Measurements from ENCODE around the gene CHL1.

Gene CHL1

GRCh38 chr3:278300-279064, 81.9 kb downstream of the CHL1 start:
- peak; percentile 54 for DNase-seq
- Mint-ChIP-seq H3K4me1 (peaks cover 18 to 61% of the 10 kb centered on the region in 2 donors), H3K27ac (peak overlapping the region; percentile 95), H3K36me3 (peaks cover 0 to 2% of the 10 kb centered on the region in 2 donors), H3K4me3 (peak overlapping the region; percentile 23 to 65), H3K9me3 (peaks cover 4 to 6% of the 10 kb centered on the region in 2 donors), H3K27me3 (no peaks in the 10 kb centered on the region)
- peak; percentile 90 for ATAC-seq (replicated peaks)

DNA sequence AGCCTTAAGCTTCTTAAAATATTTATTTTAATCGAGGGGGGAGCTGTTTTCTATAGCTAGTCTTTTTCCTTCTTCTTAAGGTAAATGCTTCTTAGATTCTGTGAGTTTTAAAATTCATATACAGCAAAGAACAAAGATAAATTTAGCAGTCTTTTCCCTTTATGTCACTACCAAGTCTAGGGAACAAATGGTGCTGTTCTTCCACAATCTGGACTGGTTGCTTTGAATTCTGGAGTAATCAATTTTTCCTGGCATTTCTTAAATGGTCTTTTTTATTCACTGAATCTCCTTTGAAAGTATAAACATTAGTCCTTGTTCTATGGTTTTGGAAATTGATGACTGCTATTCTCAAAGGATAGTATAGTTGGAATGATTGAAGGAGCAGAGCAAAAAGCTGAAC, 82.8 kb downstream of the CHL1 start:
- Mint-ChIP-seq H3K9me3 (peaks cover 4 to 9% of the 10 kb centered on the region in 2 donors), H3K4me3 (peak overlapping the region in 1 of 2 donors; percentile 65), H3K27me3 (no peaks in the 10 kb centered on the region), H3K4me1 (peaks cover 12 to 53% of the 10 kb centered on the region in 2 donors), H3K27ac (peak overlapping the region; percentile 95), H3K36me3 (peaks cover 0 to 2% of the 10 kb centered on the region in 2 donors)
- no peak for DNase-seq
- no peak for ATAC-seq (replicated peaks)

- Mint-ChIP-seq H3K9me3 (peaks cover 4 to 9% of the 10 kb centered on the region in 2 donors), H3K4me1 (peaks cover 10 to 43% of the 10 kb centered on the region in 2 donors), H3K27me3 (no peaks in the 10 kb centered on the region), H3K36me3 (peaks cover 0 to 2% of the 10 kb centered on the region in 2 donors), H3K4me3 (no peak overlapping the region), H3K27ac (peak overlapping the region; percentile 44)
- no peak for DNase-seq
- ATAC-seq (replicated peaks): no peak
Measured at GRCh38 chr3:280681-281080, 84.1 kb downstream of the CHL1 start.

DNA sequence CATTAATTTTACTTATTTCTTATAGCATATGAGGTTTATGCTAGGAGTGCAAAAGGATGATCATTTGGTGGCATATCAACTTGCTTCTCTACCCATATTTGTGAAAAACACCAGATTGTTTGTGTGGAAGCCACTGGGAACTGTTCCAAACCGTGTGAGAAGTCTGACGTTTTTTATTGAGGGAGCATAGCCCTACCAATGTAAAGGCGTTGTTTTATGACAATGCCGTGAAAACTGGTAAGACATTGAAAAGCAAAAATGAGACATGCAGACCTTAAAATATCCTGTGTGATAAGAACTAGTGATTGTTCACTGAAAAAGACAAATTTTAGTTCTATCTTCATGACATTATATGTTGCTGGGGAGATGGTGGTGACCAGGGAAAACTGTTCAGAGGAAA, 87.8 kb downstream of the CHL1 start:
- Mint-ChIP-seq H3K9me3 (peaks cover 4 to 10% of the 10 kb centered on the region in 2 donors), H3K4me1 (peaks cover 4 to 19% of the 10 kb centered on the region in 2 donors), H3K36me3 (peaks cover 0 to 2% of the 10 kb centered on the region in 2 donors), H3K27ac (no peak overlapping the region), H3K4me3 (no peak overlapping the region), H3K27me3 (no peaks in the 10 kb centered on the region)
- DNase-seq (no peak), ATAC-seq (replicated peaks) (no peak)

GRCh38 chr3:288417-288816, 91.9 kb downstream of the CHL1 start:
- no peak overlapping the region for H3K27ac Mint-ChIP-seq
- no peaks in the 10 kb centered on the region for H3K36me3 Mint-ChIP-seq
- ATAC-seq (replicated peaks): no peak

GRCh38 chr3:291028-291427, 94.5 kb downstream of the CHL1 start:
- no peak for DNase-seq
- Mint-ChIP-seq H3K4me3 (no peak overlapping the region), H3K36me3 (no peaks in the 10 kb centered on the region), H3K4me1 (peaks cover 3 to 23% of the 10 kb centered on the region in 2 donors), H3K9me3 (peaks cover 1 to 3% of the 10 kb centered on the region in 2 donors), H3K27ac (no peak overlapping the region), H3K27me3 (no peaks in the 10 kb centered on the region)
- peak; percentile 54 to 64 for ATAC-seq (replicated peaks)

More at GRCh38 chr3:288417-288816, 91.9 kb downstream of the CHL1 start:
- Mint-ChIP-seq H3K27me3 (no peaks in the 10 kb centered on the region), H3K9me3 (peaks cover 0 to 4% of the 10 kb centered on the region in 2 donors), H3K4me3 (no peak overlapping the region), H3K4me1 (peaks cover 0 to 16% of the 10 kb centered on the region in 2 donors)
- DNase-seq: no peak

DNA sequence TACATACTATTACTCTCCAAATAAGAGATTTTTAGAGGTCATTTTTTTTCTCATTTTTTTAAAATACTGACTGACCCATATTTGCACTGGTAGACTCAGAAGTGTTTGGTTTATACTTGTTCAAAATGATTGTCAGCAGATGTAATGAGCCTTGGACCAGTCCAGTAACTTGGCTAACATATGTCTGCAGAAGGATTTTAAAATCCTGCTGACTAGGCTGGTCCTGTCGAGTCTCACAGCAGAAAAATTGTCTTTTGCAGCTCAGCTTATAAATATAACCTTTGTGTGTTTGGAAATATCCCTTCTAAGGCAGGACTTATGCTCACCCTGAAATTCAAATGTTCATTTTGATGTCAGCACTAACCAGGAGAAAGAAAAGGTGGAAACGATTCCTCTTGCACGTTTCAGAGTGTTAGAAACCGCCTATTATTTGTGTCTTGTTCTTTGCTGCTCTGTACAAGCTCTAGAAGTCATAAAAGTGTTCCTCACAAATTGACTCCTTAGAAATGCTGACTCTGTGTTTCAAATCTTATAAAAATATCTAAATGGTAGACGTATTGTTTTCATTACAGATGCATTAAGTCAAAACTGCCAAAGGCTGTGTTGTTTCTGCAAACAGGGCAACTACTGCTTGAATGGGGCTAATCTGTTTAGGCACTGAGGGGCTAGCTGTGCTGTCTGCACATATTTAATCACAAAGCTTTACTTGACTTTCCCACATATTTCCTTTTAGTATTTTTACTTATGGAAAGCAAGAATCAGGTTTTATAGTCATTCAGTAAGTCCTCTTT, 95.3 kb downstream of the CHL1 start:
- peaks cover 2 to 6% of the 10 kb centered on the region in 2 donors for H3K9me3 Mint-ChIP-seq
- ATAC-seq (replicated peaks) (no peak), DNase-seq (no peak)
- no peaks in the 10 kb centered on the region for H3K36me3 Mint-ChIP-seq
- H3K27ac Mint-ChIP-seq: no peak overlapping the region
- H3K27me3 Mint-ChIP-seq: no peaks in the 10 kb centered on the region
- H3K4me1 Mint-ChIP-seq: peaks cover 4 to 26% of the 10 kb centered on the region in 2 donors
- H3K4me3 Mint-ChIP-seq: no peak overlapping the region

- Mint-ChIP-seq H3K27ac (no peak overlapping the region), H3K4me3 (no peak overlapping the region), H3K9me3 (peaks cover 1 to 7% of the 10 kb centered on the region in 2 donors), H3K36me3 (no peaks in the 10 kb centered on the region), H3K4me1 (peaks cover 8 to 34% of the 10 kb centered on the region in 2 donors), H3K27me3 (no peaks in the 10 kb centered on the region)
- ATAC-seq (replicated peaks) (no peak), DNase-seq (no peak)
Measured at GRCh38 chr3:294096-294495, 97.5 kb downstream of the CHL1 start.

DNA sequence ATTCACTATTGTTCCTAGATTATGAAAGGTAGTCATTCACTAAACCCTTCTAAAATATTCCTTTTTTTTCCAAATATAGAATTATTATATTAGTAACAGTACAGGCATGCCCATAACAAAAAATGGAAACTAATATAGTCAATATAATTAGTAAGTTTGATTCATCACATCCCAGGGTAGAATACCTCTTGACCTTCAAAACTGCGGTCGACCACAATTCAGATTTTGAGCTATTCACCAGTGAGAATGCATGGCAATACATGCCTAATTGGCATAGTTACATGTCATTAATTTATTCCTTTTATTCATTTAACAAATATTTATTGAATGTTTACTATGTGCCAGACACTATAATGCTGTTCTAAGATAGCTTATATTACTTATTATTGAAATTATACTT, 98.0 kb downstream of the CHL1 start:
- Mint-ChIP-seq H3K4me3 (no peak overlapping the region), H3K36me3 (no peaks in the 10 kb centered on the region), H3K4me1 (peaks cover 8 to 34% of the 10 kb centered on the region in 2 donors), H3K27me3 (no peaks in the 10 kb centered on the region), H3K27ac (no peak overlapping the region), H3K9me3 (peaks cover 1 to 7% of the 10 kb centered on the region in 2 donors)
- ATAC-seq (replicated peaks) (no peak), DNase-seq (no peak)

DNA sequence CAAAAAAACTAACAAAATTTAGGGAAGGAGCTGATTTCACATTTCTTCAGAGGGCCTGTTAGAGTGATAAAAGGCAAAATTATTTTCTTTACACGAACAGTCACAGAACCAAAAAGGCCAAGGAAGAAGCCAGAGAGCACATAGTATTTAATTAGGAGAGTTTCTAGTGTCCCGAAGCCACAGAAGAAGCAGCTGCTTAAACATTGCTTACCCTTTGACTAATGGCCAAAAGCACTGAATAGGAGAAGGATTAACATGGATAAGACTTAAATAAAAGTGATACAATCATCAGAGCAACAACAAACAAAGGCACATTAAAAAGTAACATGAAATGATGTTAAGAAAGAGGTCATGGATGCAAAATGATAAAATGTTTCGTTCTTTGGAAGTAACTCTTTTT, 98.6 kb downstream of the CHL1 start:
- Mint-ChIP-seq H3K4me3 (no peak overlapping the region), H3K27ac (no peak overlapping the region), H3K4me1 (peaks cover 8 to 32% of the 10 kb centered on the region in 2 donors), H3K9me3 (peaks cover 1 to 7% of the 10 kb centered on the region in 2 donors), H3K27me3 (no peaks in the 10 kb centered on the region), H3K36me3 (peaks cover 0 to 1% of the 10 kb centered on the region in 2 donors)
- DNase-seq (no peak), ATAC-seq (replicated peaks) (no peak)

DNA sequence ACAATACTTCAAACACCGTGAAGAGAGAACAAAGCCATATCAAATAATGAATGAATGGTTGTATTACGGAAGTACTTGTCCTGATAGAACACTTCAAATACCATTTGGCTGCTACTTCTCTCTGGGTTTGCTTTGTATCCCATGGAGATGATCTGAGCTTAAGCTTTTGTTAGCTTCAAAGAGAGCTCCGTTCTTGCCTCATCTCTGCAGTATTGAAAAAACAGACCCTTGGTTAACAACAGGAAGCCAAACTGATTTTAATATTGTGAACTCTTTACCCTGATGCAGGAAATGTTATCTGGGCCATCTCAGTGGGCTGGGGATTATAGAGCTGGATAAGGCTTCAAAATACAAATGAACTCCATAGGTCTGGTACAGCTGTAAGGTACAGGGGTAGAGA, 101.0 kb downstream of the CHL1 start:
- Mint-ChIP-seq H3K27me3 (no peaks in the 10 kb centered on the region), H3K27ac (no peak overlapping the region), H3K4me1 (peaks cover 8 to 30% of the 10 kb centered on the region in 2 donors), H3K4me3 (no peak overlapping the region), H3K36me3 (peaks cover 0 to 1% of the 10 kb centered on the region in 2 donors), H3K9me3 (peaks cover 5 to 7% of the 10 kb centered on the region in 2 donors)
- ATAC-seq (replicated peaks) (no peak), DNase-seq (no peak)

DNA sequence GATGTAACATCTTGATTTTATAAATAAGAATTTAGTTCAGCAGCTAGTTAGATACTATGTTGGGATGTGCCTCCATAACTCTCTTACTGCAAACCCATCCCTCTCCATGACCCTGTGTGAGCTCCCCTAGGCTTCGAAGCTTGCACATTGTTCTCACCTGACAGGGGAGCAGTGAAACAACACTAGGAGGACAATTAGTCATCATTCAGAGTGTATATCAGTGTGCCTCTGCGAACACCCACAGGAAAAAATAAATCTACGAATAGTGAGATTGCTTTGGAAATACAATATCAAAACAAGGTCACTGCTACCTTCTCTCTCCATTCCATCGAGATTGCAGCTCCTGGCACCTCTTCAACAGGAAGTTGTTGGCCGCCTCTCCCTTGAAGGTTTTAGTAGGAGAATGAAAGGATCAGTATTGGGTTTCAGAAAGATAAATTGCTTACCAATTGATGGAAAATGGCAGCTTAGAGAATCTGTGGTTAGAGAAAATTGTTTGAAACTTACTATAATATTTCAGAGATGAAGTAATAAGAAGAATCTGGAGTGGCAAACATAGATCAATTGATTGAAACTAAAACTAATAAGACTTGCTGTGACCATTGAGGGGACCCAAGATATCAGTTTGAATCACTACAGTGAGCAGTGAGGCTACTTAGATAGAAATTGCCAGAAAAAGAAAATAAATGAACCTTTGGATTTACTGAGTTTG, 103.2 kb downstream of the CHL1 start:
- Mint-ChIP-seq H3K4me3 (no peak overlapping the region), H3K9me3 (peaks cover 7% of the 10 kb centered on the region in 2 donors), H3K27me3 (no peaks in the 10 kb centered on the region), H3K4me1 (peaks cover 8 to 30% of the 10 kb centered on the region in 2 donors), H3K36me3 (peaks cover 0 to 1% of the 10 kb centered on the region in 2 donors), H3K27ac (no peak overlapping the region)
- ATAC-seq (replicated peaks): no peak
- no peak for DNase-seq

DNA sequence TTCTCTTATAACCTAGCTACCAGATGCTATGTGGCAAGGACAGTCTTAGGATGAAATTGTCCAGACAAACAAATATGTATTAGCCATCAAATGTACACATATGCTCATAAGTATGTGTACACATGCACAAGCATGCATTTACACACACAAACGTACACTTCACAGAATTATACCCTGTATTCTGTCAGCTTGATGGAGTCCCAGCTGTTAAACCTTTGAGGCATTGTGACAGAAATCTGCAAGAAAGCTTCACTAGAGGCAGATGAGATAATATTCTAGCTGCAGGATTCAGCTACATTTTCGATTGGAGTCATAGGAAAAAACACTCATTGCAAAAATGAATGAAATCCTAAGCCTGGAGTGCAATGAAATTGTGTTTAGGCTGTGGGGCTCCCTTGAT, 110.6 kb downstream of the CHL1 start:
- Mint-ChIP-seq H3K4me1 (peaks cover 4 to 11% of the 10 kb centered on the region in 2 donors), H3K27me3 (peaks cover 4 to 18% of the 10 kb centered on the region in 2 donors), H3K9me3 (peaks cover 4 to 7% of the 10 kb centered on the region in 2 donors), H3K36me3 (peaks cover 4 to 6% of the 10 kb centered on the region in 2 donors), H3K27ac (no peak overlapping the region), H3K4me3 (no peak overlapping the region)
- DNase-seq (no peak), ATAC-seq (replicated peaks) (no peak)

Measured in stimulated activated naive B cell treated with anti-CD40 and anti-IgM and Interleukin-4, amounts not matched to agents 10 μg/mL and 1 μg/mL and 100 μg/mL, for 72 hours (primary cell).